SK-N-SH (cell line): ENCODE measurements around the gene SLC12A6. TPM values are rescaled to one million over a fixed set of nuclear protein-coding genes. Genes with fewer than 3 reads are reported as not detected.

Experiments
- CTCF ChIA-PET: fragments of 300-600, 350-600 bp; formaldehyde crosslinking; extraction: SDS; loops from one replicate; lab custom pipeline; 2021; lab: Yijun Ruan, JAX
- POLR2A ChIA-PET: fragments of 350-600 bp; sonication (Branson Sonifier 250); formaldehyde crosslinking; extraction: SDS; loops from one replicate; lab custom pipeline; 2020; ENCODE audit warnings: antibody characterized with exemption, inconsistent platforms; lab: Yijun Ruan, JAX
- DNase-seq: peaks from one replicate; pipeline ENCODE4 v3.0.0; 2012
- H2AFZ ChIP-seq: fragments of 200-600 bp; sonication (generic); 2 replicates; pipeline ENCODE4 v1.8.1; 2016; ENCODE audit warnings: antibody characterized with exemption, mild to moderate bottlenecking, low read depth
- H3F3A ChIP-seq: fragments of 200-600 bp; sonication (generic); replicated peaks from 2 replicates; pipeline ENCODE3; 2016; ENCODE audit warnings: antibody characterized with exemption, mild to moderate bottlenecking; ENCODE audit not compliant: insufficient read depth
- H3K27ac ChIP-seq, 2 experiments: fragments of 200-500 bp in 1 of 2; fragments of 200-600 bp in 1 of 2; sonication (Bioruptor generic) in 1 of 2; sonication (generic), shearing (Covaris generic) in 1 of 2; 2 replicates each; pipeline versions ENCODE4 v1.5.1 to v1.6.1; 2014 to 2016; ENCODE audit warnings: low read depth in 2 of 2, inconsistent platforms in 1 of 2, low read length in 1 of 2, mild to moderate bottlenecking in 1 of 2, mixed read lengths in 1 of 2
- H3K27me3 ChIP-seq: fragments of 200-600 bp; sonication (generic), shearing (Covaris generic); 2 replicates; pipeline ENCODE4 v1.6.1; 2016; ENCODE audit warnings: mixed run types; ENCODE audit not compliant: insufficient read depth
- H3K36me3 ChIP-seq, 2 experiments: fragments of 200-500 bp in 1 of 2; fragments of 200-600 bp in 1 of 2; sonication (Bioruptor generic) in 1 of 2; sonication (generic) in 1 of 2; replicated peaks in 1 of 2; 2 replicates each; pipeline versions ENCODE3 to v1.5.1; 2014 to 2016; ENCODE audit warnings: low read length in 1 of 2, mild to moderate bottlenecking in 1 of 2; ENCODE audit not compliant: insufficient read depth in 2 of 2, control insufficient read depth in 1 of 2
- H3K4me1 ChIP-seq, 2 experiments: fragments of 200-500 bp in 1 of 2; fragments of 200-600 bp in 1 of 2; sonication (Bioruptor generic) in 1 of 2; sonication (generic), shearing (Covaris generic) in 1 of 2; 2 replicates each; pipeline versions ENCODE4 v1.5.1 to v1.6.1; 2014 to 2016; ENCODE audit warnings: low read depth in 1 of 2, low read length in 1 of 2, mixed run types in 1 of 2; ENCODE audit not compliant: insufficient read depth in 2 of 2, control insufficient read depth in 1 of 2
- H3K4me2 ChIP-seq: fragments of 200-600 bp; sonication (generic), shearing (Covaris generic); 2 replicates; pipeline ENCODE4 v1.6.1; 2017; ENCODE audit warnings: mixed run types
- H3K4me3 ChIP-seq, 2 experiments: fragments of 200-500 bp in 1 of 2; fragments of 200-600 bp in 1 of 2; sonication (Bioruptor generic) in 1 of 2; sonication (generic), shearing (Covaris generic) in 1 of 2; 2 replicates each; pipeline versions ENCODE4 v1.5.1 to v1.8.1; 2014 to 2016; ENCODE audit warnings: low read depth in 2 of 2, inconsistent platforms in 1 of 2, low read length in 1 of 2, mild to moderate bottlenecking in 1 of 2, mixed read lengths in 1 of 2, moderate library complexity in 1 of 2
- H3K79me2 ChIP-seq: fragments of 200-600 bp; sonication (generic); 2 replicates; pipeline ENCODE4 v1.8.1; 2017; ENCODE audit warnings: mild to moderate bottlenecking; ENCODE audit not compliant: insufficient read depth
- H3K9ac ChIP-seq: fragments of 200-600 bp; sonication (generic); 2 replicates; pipeline ENCODE4 v1.6.1; 2017; ENCODE audit warnings: mixed run types
- H3K9me2 ChIP-seq: fragments of 200-600 bp; sonication (generic); 2 replicates; pipeline ENCODE4 v1.6.1; 2017; ENCODE audit warnings: mixed run types
- H3K9me3 ChIP-seq: fragments of 200-600 bp; sonication (generic); 2 replicates; pipeline ENCODE4 v1.6.1; 2017; ENCODE audit warnings: mixed run types, mild to moderate bottlenecking, moderate library complexity
- H4K20me1 ChIP-seq: fragments of 200-600 bp; sonication (generic); 2 replicates; pipeline ENCODE4 v1.6.1; 2017; ENCODE audit warnings: mild to moderate bottlenecking, mixed run types; ENCODE audit not compliant: insufficient read depth
- EP300 ChIP-seq, 2 experiments: IDR thresholded peaks; 2 replicates each; pipeline versions ENCODE4 v1.4.0 to v1.6.1; 2012; ENCODE audit warnings: borderline replicate concordance in 1 of 2, low read depth in 1 of 2, low read length in 1 of 2
- GABPA ChIP-seq: IDR thresholded peaks from 2 replicates; pipeline ENCODE4 v1.4.0; 2012; ENCODE audit warnings: low read depth, mild to moderate bottlenecking
- JUND ChIP-seq: IDR thresholded peaks from 2 replicates; pipeline ENCODE4 v1.4.0; 2012
- NRF1 ChIP-seq: IDR thresholded peaks from 2 replicates; pipeline ENCODE4 v1.6.1; 2012; ENCODE audit warnings: low read depth, mild to moderate bottlenecking, low read length
- POLR2AphosphoS5 ChIP-seq: IDR thresholded peaks from 2 replicates; pipeline ENCODE4 v1.6.1; 2012; ENCODE audit warnings: low read depth, low read length
- RXRA ChIP-seq: IDR thresholded peaks from 2 replicates; pipeline ENCODE4 v1.4.0; 2012; ENCODE audit warnings: low read depth, mild to moderate bottlenecking, borderline replicate concordance
- TAF1 ChIP-seq: IDR thresholded peaks from 2 replicates; pipeline ENCODE4 v1.6.1; 2012; ENCODE audit warnings: low read depth, mild to moderate bottlenecking, low read length, moderate library complexity, borderline replicate concordance
- YY1 ChIP-seq: IDR thresholded peaks from 2 replicates; pipeline ENCODE4 v1.4.0; 2012; ENCODE audit warnings: low read depth, mild to moderate bottlenecking
- WGBS: methylation state at CpG from one replicate; pipeline ENCODE4 v1.1.6; 2017; ENCODE audit warnings: low lambda C conversion rate; 5-methylcytosine and 5-hydroxymethylcytosine counted together
- polyA plus RNA-seq, 3 experiments: library from polyadenylated mRNA; depleted of rRNA; stranded (reverse); fragments of >200 nt; gene quantifications; 2 replicates each; pipeline ENCODE4 v1.2.3, GENCODE V29; 2012
- TF ChIP-seq, protein P1 (sequence below): IDR thresholded peaks from 2 replicates; pipeline ENCODE4 v1.4.0; 2012; ENCODE audit warnings: low read depth
- TF ChIP-seq, protein P2 (sequence below): fragments of 150-350 bp; IDR thresholded peaks from 2 replicates; pipeline ENCODE4 v1.6.1; 2016; ENCODE audit warnings: mild to moderate bottlenecking, low read depth, low read length
- TF ChIP-seq, protein P3 (sequence below): IDR thresholded peaks from 2 replicates; pipeline ENCODE4 v1.6.1; 2012; ENCODE audit warnings: mild to moderate bottlenecking, low read depth, low read length, moderate library complexity
- TF ChIP-seq, protein P4 (sequence below): IDR thresholded peaks from 2 replicates; pipeline ENCODE4 v1.4.0; 2012; ENCODE audit warnings: low read depth, borderline replicate concordance

SLC12A6 gene
- polyA plus RNA-seq, 1 of the 3 experiments (the other 2 are of a cell fraction) = 7.7 TPM

DNA sequence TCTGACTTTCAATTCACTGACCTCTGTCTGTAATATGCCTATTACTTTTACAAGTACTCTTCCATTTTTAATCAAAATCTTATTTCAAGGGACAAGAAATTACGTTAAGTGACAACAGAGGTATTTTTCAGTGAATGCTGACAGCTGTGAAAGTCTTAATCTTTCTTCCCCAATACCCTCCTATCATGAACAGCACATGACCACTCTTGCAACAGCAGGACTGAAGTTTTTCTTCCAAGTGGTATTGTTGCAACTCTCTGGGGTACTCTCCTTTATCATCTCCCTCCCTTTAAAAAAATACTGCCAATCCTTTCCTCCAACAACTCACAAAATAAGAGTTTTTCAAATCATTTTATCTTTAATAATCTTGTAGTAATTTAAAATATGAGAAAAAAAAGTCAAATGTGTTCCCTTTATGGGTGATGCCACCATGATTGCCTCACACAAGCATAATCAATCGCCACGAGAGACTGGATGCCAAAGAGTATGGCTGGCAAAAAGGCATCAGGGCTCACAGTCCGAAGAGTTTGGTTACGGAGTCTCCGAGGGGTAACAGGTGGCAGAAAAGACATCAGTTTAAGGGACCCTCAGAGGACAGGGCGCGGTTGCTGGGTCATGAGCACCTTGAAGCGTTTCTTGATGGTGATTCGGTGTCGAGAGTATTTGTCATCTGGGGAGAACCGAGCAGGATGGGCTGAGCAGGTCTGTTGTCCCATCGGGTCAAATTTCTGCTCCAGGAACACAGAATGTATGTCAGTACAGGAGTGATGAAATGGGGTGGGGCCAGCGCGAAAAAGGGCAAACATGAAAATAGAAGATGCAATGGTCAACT, 4.0 kb upstream of the SLC12A6 start:
- DNase-seq = no peak
- no peaks in the 10 kb centered on the region for H3K9me2 ChIP-seq
- no peak overlapping the region for H2AFZ ChIP-seq
- peaks cover 22 to 36% of the 10 kb centered on the region in 2 experiments for H3K36me3 ChIP-seq
- CTCF ChIA-PET = interaction anchor here (1.3 to 2.7 kb wide), 3 partner anchors 13 to 241 kb away, joined by 4 to 18 read pairs (median 17); partner anchors contain the start of genes GOLGA8B and LPCAT4
- peaks cover 34% of the 10 kb centered on the region for H3F3A ChIP-seq
- H3K9ac ChIP-seq = no peak overlapping the region
- TF ChIP-seq, protein P1, sequence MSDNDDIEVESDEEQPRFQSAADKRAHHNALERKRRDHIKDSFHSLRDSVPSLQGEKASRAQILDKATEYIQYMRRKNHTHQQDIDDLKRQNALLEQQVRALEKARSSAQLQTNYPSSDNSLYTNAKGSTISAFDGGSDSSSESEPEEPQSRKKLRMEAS = no peak
- TF ChIP-seq, protein P2, sequence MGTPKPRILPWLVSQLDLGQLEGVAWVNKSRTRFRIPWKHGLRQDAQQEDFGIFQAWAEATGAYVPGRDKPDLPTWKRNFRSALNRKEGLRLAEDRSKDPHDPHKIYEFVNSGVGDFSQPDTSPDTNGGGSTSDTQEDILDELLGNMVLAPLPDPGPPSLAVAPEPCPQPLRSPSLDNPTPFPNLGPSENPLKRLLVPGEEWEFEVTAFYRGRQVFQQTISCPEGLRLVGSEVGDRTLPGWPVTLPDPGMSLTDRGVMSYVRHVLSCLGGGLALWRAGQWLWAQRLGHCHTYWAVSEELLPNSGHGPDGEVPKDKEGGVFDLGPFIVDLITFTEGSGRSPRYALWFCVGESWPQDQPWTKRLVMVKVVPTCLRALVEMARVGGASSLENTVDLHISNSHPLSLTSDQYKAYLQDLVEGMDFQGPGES = no peak
- TF ChIP-seq RXRA (no peak), POLR2AphosphoS5 (no peak), JUND (no peak), EP300 (IDR thresholded peaks at IDR 0.05; ENCODE audit: borderline replicate concordance in 1 of 2, low read depth in 1 of 2, low read length in 1 of 2) (no peak), NRF1 (no peak), YY1 (no peak), GABPA (no peak), TAF1 (no peak)
- TF ChIP-seq, protein P3, sequence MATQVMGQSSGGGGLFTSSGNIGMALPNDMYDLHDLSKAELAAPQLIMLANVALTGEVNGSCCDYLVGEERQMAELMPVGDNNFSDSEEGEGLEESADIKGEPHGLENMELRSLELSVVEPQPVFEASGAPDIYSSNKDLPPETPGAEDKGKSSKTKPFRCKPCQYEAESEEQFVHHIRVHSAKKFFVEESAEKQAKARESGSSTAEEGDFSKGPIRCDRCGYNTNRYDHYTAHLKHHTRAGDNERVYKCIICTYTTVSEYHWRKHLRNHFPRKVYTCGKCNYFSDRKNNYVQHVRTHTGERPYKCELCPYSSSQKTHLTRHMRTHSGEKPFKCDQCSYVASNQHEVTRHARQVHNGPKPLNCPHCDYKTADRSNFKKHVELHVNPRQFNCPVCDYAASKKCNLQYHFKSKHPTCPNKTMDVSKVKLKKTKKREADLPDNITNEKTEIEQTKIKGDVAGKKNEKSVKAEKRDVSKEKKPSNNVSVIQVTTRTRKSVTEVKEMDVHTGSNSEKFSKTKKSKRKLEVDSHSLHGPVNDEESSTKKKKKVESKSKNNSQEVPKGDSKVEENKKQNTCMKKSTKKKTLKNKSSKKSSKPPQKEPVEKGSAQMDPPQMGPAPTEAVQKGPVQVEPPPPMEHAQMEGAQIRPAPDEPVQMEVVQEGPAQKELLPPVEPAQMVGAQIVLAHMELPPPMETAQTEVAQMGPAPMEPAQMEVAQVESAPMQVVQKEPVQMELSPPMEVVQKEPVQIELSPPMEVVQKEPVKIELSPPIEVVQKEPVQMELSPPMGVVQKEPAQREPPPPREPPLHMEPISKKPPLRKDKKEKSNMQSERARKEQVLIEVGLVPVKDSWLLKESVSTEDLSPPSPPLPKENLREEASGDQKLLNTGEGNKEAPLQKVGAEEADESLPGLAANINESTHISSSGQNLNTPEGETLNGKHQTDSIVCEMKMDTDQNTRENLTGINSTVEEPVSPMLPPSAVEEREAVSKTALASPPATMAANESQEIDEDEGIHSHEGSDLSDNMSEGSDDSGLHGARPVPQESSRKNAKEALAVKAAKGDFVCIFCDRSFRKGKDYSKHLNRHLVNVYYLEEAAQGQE = no peak
- TF ChIP-seq, protein P4, sequence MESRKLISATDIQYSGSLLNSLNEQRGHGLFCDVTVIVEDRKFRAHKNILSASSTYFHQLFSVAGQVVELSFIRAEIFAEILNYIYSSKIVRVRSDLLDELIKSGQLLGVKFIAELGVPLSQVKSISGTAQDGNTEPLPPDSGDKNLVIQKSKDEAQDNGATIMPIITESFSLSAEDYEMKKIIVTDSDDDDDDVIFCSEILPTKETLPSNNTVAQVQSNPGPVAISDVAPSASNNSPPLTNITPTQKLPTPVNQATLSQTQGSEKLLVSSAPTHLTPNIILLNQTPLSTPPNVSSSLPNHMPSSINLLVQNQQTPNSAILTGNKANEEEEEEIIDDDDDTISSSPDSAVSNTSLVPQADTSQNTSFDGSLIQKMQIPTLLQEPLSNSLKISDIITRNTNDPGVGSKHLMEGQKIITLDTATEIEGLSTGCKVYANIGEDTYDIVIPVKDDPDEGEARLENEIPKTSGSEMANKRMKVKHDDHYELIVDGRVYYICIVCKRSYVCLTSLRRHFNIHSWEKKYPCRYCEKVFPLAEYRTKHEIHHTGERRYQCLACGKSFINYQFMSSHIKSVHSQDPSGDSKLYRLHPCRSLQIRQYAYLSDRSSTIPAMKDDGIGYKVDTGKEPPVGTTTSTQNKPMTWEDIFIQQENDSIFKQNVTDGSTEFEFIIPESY = no peak
- no peaks in the 10 kb centered on the region for H4K20me1 ChIP-seq
- H3K4me1 ChIP-seq = peaks cover 8 to 10% of the 10 kb centered on the region in 2 experiments; a peak in 3 of 4 replicates
- WGBS = 93% methylated on average over 15 of the region's 15 CpGs
- H3K4me3 ChIP-seq = peak overlapping the region; percentile 59 to 99
- H3K4me2 ChIP-seq = peak overlapping the region; percentile 82
- H3K27ac ChIP-seq = no peak overlapping the region
- POLR2A ChIA-PET = interaction anchor here (1.6 kb wide), 1 partner anchor 25 kb away, joined by 16 read pairs; the partner anchor contains the start of gene LPCAT4
- peaks cover 54% of the 10 kb centered on the region for H3K79me2 ChIP-seq
- no peaks in the 10 kb centered on the region for H3K27me3 ChIP-seq
- H3K9me3 ChIP-seq = no peaks in the 10 kb centered on the region
